HL-60 (cell line): ENCODE measurements around the gene MAP3K7.

Source experiments
- TF ChIP-seq, protein P1 (sequence below): IDR thresholded peaks from one replicate; pipeline ENCODE4 v1.5.1; 2011; ENCODE audit warnings: low read length, control low read depth, inconsistent platforms; ENCODE audit not compliant: insufficient read depth
- TF ChIP-seq, protein P2 (sequence below): IDR thresholded peaks from 2 replicates; pipeline ENCODE4 v1.6.1; 2012; ENCODE audit warnings: low read depth; ENCODE audit not compliant: insufficient replicate concordance

- TF ChIP-seq, protein P1, sequence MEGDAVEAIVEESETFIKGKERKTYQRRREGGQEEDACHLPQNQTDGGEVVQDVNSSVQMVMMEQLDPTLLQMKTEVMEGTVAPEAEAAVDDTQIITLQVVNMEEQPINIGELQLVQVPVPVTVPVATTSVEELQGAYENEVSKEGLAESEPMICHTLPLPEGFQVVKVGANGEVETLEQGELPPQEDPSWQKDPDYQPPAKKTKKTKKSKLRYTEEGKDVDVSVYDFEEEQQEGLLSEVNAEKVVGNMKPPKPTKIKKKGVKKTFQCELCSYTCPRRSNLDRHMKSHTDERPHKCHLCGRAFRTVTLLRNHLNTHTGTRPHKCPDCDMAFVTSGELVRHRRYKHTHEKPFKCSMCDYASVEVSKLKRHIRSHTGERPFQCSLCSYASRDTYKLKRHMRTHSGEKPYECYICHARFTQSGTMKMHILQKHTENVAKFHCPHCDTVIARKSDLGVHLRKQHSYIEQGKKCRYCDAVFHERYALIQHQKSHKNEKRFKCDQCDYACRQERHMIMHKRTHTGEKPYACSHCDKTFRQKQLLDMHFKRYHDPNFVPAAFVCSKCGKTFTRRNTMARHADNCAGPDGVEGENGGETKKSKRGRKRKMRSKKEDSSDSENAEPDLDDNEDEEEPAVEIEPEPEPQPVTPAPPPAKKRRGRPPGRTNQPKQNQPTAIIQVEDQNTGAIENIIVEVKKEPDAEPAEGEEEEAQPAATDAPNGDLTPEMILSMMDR, result no peak
- TF ChIP-seq, protein P2, sequence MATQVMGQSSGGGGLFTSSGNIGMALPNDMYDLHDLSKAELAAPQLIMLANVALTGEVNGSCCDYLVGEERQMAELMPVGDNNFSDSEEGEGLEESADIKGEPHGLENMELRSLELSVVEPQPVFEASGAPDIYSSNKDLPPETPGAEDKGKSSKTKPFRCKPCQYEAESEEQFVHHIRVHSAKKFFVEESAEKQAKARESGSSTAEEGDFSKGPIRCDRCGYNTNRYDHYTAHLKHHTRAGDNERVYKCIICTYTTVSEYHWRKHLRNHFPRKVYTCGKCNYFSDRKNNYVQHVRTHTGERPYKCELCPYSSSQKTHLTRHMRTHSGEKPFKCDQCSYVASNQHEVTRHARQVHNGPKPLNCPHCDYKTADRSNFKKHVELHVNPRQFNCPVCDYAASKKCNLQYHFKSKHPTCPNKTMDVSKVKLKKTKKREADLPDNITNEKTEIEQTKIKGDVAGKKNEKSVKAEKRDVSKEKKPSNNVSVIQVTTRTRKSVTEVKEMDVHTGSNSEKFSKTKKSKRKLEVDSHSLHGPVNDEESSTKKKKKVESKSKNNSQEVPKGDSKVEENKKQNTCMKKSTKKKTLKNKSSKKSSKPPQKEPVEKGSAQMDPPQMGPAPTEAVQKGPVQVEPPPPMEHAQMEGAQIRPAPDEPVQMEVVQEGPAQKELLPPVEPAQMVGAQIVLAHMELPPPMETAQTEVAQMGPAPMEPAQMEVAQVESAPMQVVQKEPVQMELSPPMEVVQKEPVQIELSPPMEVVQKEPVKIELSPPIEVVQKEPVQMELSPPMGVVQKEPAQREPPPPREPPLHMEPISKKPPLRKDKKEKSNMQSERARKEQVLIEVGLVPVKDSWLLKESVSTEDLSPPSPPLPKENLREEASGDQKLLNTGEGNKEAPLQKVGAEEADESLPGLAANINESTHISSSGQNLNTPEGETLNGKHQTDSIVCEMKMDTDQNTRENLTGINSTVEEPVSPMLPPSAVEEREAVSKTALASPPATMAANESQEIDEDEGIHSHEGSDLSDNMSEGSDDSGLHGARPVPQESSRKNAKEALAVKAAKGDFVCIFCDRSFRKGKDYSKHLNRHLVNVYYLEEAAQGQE, result no peak
These were observed 17.6 kb downstream of the MAP3K7 start for GRCh38 chr6:90569223-90569622.
